GM12891 (cell line): ENCODE measurements around the gene C14orf119.

Source experiments
- DNase-seq: peaks from one replicate; pipeline ENCODE4 v3.0.0; 2011; ENCODE audit warnings: low spot score; ENCODE audit not compliant: insufficient read length
- FAIRE-seq: peaks from 2 replicates; lab custom pipeline; 2011; peaks lifted over from hg19 to GRCh38; lab: Jason Lieb, UNC
- PAX5 ChIP-seq: IDR thresholded peaks from 2 replicates; pipeline ENCODE4 v1.6.1; 2011; ENCODE audit warnings: low read length, moderate library complexity, mild to moderate bottlenecking; ENCODE audit not compliant: insufficient read depth, severe bottlenecking
- POLR2A ChIP-seq: IDR thresholded peaks from 2 replicates; pipeline ENCODE4 v1.6.1; 2011; ENCODE audit warnings: low read depth, low read length, control low read depth
- POLR2AphosphoS5 ChIP-seq: IDR thresholded peaks from 2 replicates; pipeline ENCODE4 v1.6.1; 2011; ENCODE audit warnings: low read depth, low read length, control low read depth
- POU2F2 ChIP-seq: IDR thresholded peaks from 2 replicates; pipeline ENCODE4 v1.6.1; 2011; ENCODE audit warnings: low read depth, mild to moderate bottlenecking, control low read depth, low read length, moderate library complexity
- SPI1 ChIP-seq: IDR thresholded peaks from 2 replicates; pipeline ENCODE4 v1.6.1; 2011; ENCODE audit warnings: low read depth, low read length, control low read depth
- TAF1 ChIP-seq: IDR thresholded peaks from 2 replicates; pipeline ENCODE4 v1.6.1; 2011; ENCODE audit warnings: low read depth, low read length, control low read depth

Gene C14orf119

DNA sequence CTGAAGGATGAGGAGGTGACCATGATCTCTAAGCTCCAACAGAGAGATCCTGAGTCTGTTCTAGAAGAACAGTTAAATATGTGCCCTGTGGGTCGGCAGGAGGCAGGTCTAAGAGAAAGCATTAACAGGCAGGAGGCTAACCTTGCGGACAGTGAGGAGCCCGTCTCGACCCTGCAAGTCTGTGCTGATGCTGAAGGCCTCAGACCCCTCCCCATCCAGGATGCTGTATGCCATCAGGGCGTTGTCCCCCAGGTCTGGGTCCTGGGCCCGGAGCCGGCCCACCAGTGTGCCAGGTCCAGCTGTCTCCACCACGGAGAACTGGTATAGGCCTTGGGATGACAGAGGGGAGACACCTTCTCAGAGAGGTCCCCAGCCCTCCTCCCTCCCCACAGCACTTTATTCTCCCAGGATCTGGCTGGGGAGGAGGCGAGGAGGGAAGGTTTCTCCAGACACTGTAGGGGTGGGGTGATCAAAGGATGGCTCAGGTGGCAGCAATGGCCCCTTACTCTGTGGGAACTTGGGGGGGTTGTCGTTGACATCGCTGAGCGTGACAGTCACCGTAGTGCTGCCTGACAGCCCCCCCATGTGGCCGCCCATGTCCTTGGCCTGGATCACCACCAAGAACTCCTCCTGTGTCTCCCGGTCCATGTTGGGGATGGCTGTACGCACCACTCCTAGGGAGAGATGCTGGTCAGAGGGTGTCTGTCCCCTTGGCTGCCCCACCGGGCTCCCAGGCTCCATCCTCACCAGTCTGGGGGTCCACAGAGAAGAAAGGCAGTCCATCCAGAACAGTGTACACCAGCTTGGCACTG is 41.1 kb upstream of the C14orf119 start:
- TF ChIP-seq PAX5 (no peak), TAF1 (no peak), SPI1 (no peak), POLR2AphosphoS5 (no peak), POU2F2 (no peak), POLR2A (no peak)
- FAIRE-seq (no peak), DNase-seq (no peak)

DNA sequence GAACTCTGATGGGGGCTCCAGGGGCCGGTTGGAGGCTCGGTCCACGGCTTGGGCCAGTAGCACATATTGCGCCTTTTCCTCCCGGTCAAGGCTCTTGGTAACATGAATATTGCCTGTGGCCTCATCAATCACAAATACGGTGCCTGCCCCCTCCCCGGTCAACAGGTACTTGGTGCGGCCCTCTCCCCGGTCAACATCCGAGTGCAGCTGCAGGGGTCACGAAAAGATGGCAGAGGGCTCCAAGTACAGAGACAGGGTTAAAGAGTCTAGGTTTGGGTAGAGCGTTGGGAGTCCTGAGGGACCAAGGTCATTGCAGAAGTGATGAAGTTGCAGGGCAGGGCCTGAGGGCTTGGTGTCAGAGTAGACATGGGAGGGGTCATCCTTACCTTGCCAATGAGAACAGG is 40.2 kb upstream of the C14orf119 start:
- TF ChIP-seq POLR2A: no peak
- no peak for TF ChIP-seq PAX5
- no peak for TF ChIP-seq POU2F2
- no peak for TF ChIP-seq POLR2AphosphoS5
- no peak for TF ChIP-seq SPI1
- no peak for TF ChIP-seq TAF1
- FAIRE-seq (no peak), DNase-seq (no peak)

DNA sequence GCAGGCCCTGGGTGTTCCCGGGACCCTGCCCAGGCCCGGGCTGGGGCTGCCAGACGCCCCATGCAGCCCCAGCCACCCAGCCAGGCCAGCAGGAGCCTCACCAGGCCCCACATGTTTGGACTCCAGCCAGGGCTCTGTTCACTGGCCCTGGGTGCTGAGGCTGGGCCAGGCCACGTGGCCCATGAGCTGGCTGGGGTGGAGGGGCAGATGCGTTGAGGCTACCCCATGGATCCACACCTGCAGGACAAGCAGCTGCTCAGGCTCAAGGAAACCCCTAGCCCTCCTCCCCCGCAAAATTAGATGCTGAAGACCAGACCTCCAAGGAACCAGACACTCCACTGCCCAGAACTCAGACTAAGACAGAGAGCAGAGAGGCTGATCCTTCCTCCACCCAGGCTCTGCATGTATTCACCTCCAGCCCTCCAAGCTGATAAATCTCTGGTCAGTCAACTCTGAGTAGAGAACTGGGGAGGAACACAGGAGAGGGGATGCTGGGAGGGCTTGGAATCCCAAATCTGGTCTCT is 39.6 kb upstream of the C14orf119 start:
- DNase-seq: no peak
- TF ChIP-seq POLR2AphosphoS5 (no peak), POLR2A (no peak), PAX5 (no peak), SPI1 (no peak)
- FAIRE-seq: no peak

DNA sequence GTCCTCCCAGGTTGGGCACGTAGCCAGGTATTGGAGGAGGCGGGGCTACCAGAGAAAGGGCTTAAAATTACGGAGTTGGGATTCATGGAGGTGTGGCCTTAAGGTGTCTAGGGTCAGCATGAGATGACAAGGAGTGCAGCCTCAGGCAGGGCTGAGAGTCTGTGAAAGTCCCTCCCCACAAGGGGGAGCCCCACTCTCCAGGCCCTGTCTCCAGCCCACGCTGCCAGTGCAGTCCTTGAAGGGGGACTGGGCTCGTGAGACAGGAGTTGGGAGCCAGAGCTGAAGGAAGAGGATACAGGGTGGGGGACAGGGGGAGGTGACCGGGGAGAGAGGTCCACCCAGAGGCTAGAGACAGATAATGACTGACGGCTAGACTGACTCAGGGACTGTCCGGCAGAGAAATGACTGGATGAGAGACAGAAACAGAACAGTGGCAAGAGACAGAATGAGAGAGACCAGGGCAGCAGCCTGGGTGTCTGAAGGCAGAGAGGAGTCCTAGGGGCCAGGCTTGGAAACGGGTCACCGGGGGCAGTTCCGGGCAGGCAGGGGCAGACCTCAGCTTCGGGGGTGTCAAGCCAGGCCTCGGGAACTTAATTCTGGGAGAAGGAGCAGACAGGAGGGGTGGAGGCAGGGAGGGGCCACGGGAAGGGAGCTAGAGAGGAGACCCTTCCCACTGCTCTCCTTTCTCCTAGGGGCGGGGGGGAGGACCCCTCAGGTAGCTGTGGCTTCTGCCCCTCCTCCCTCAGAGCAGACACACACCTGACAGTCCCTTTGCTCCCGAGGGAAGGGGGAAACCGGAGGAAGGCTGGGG is 39.0 kb upstream of the C14orf119 start:
- peak; percentile 94 for DNase-seq

DNA sequence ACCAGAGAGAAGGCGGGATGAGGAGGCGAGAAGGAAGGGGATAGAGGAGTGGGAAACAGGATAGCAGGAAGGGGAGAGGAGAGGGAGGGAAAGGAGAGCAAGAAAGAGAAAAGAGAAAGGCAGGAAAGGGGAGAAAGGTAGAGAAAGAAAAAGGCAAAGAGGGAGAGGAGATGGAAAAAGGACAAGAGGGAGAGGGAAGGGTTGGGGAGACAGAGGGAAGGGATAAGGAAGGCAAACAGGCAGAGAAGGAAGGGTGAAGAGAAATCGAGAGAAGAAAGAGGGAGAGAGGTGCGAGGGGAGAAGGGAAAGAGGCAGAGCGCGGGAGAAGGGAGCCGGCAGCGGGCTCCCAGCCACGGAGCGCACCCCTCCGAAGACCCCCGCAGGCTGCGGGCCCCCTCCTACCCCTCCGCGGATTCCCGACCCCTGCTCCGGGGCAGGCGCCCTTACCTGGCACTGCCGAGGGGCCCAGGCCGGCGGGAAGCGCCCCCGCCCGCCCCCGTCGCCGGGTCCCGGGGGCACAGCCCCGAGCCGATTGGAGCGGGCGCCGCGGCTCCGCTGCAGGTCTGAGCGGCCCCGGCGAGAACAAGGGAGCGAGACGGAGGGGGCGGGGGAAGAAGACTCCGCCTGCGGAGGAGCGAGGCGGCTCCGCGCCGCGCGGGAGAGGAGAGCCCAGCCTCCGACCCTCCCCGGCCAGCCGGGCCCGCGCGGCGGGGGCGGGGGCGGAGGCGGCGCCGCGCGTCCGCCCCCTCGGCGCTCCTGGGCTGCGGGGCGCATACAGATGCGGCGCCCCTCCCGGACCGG is 38.1 kb upstream of the C14orf119 start, which contains the start of gene CDH24:
CDH24 (minus strand) TSS at position 565 of the 801 bp plus-strand sequence. CDS start 1,787 bp downstream, outside the sequence.
- TF ChIP-seq PAX5: no peak
- no peak for TF ChIP-seq SPI1
- no peak for TF ChIP-seq POU2F2
- no peak for TF ChIP-seq POLR2A
- TF ChIP-seq TAF1: no peak
- TF ChIP-seq POLR2AphosphoS5: no peak
- DNase-seq: peak; percentile 91
- FAIRE-seq: peak; percentile 55

More for the DNA sequence above, 39.0 kb upstream of the C14orf119 start:
- FAIRE-seq: peak; percentile 87
- no peak for TF ChIP-seq PAX5
- no peak for TF ChIP-seq POLR2AphosphoS5
- no peak for TF ChIP-seq SPI1
- TF ChIP-seq POU2F2: no peak
- no peak for TF ChIP-seq POLR2A
- no peak for TF ChIP-seq TAF1

DNA sequence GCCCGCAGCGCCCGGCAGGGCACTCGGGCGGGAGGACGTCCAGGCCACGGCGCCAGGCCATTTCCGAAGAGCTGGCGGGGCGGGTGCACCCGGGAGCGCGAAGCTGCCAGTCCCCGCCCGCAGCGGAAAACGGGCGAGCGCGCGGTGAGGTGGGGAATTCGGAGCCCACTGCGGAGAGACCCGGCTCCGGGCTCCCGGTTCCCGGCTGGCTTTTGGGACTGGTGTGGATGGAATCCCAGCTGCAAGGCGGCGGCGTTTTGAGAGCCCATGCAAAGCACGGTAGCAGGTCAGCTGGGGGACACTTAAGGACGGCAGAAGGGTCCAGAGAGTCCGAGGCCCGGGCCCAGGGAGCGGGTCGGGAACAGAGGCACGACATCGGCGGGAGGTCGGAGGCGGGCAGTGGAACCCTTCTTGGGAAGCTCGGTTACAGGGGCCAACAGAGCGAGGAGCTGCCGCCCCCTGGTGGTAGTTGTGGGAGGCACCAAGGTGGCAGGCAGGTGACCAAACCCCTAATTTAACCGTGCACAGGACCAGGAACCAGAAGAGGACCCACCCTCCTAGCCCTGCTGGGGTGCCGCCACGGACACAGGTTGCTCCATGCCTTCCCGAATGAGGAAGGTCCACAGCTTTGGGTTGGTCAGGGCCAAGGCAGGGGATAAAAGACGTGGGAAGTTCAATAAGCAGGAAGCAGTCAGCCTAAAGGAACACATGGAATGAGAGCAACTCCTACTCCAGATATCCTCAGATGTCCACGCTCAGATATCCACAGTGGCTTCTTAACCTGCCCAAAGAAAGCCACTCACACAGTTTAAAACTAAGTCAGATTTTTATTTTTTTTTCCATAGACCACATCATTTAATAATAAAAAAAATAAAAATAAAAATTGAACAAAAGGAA is 37.3 kb upstream of the C14orf119 start:
- FAIRE-seq (peak; percentile 94), DNase-seq (peak; percentile 94)
- TF ChIP-seq POLR2AphosphoS5 (peak; percentile 51), POU2F2 (peak; percentile 71; the same call in 1 of the 2 replicates), POLR2A (peak; percentile 47; the same call in 1 of the 2 replicates), SPI1 (no peak)

DNA sequence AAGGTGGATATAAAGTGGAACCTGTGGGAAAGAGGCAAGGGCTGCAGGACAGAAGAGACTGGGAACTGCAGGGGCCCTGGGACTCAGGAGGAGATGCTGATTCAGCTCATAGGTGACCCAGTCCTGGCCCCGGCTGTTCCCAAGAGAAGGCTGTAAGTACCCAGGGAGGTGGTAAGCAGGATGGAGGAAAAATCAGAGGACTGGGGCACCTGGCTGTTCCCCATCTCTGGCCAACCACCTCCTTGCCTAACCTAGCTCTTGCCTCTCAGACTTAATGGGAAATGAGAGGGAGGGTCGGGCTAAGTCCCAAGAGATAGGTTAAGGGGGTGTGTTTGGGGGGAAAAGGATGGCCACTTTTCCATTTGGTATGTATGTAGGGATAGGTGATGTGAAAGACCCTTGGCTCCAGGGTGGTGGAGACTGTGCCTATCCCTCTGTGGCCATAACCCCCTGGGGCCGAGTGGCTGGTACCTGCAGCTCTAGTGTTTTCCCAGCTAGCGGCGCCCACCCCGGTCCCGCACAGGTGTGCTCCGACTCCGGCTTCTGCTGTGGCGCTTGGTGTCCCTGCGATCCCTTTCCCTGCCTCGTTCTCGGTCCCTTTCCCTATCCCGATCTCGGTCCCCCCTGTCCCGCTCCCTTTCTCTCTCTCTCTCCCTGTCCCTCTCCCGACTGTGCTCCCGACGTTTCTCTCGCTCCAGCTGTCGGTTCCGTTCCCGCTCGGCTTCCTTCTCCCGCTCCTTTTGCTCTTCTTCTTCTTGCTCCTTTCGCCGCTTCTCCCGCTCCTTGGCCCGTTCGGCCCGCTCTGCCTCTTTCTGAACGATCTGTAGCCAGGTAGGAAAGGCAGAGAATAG is 36.4 kb upstream of the C14orf119 start:
- TF ChIP-seq POLR2AphosphoS5 (peak; percentile 37; the same call in 1 of the 2 replicates), POLR2A (no peak; the same call in 1 of the 2 replicates)
- DNase-seq (no peak), FAIRE-seq (no peak)
